Femur (tissue), 1 donor: ENCODE results near the gene CALML3.
A peak's percentile ranks its signal among the peaks of the same experiment; 100 is the strongest.

Experiments used
- DNase-seq: peaks from one replicate; pipeline ENCODE4 v3.0.0-alpha.2; 2017

Gene CALML3

DNA sequence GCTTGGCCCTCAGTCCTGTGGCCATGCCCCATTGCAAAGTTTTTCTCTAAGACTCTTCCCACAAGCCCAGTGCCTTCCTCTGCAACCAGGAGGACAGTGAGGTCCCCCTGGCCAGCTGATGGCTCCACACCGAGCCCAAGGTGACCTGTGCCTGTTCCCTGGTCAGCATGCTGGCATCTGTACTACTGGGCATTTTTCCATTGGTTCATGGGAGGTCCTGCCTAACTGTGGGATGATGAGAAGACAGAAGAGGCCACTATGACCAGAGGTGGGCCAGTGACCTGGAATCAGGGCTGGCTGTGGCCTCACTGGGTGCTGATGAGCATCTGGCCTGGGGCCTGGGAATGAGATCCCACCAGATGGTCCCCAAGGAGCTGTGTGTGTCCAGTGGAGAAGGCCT lies 20.2 kb downstream of the CALML3 start:
- peak; percentile 15 for DNase-seq

GRCh38 chr10:5545426-5545777 lies 20.6 kb downstream of the CALML3 start:
- no peak for DNase-seq

DNA sequence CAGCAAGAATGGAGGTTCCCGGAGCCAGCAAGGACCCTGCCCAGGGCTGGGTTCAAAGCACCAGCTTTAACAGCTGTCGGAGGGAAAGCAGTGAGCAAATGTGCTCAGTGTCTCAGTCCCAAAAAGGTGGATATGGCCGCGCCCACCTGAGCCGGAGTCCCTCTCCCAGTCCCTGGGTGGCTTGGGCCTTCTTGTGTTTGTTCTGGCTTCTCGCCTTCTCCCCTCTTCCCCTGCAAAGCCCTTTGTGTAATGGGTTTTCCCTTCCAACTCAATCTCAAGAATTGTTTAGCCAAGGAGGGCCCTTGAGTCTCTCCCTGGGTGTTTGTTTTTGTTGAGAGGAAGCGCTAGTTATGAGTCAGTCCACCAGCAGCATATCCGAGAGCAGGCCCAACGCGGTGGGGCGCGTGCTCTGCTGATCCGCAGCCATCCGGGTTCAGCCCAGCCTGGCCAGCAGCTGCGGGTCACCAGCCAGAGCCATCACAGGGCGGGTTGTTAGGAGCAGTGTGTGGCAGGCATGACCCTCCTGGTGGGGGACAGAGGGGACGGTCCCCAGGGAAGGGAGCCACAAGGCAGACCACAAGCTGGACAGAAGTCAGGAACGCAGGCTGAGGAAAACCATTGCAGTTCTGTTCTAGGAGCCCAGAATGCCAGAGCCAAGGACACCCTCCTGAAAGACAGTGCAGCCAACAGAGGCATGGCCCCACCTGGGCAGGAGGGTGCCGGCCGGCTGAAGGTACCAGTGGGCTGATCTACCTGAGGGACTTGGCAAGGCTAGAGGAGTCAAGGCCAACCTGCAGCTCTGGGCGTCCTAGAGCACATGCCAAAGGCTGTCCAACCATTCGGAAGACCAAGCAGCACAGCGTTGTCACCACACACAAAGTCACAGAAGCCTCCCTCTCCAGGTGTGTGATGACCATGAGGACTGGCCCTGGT lies 21.3 kb downstream of the CALML3 start:
- peak; percentile 55 for DNase-seq

DNA sequence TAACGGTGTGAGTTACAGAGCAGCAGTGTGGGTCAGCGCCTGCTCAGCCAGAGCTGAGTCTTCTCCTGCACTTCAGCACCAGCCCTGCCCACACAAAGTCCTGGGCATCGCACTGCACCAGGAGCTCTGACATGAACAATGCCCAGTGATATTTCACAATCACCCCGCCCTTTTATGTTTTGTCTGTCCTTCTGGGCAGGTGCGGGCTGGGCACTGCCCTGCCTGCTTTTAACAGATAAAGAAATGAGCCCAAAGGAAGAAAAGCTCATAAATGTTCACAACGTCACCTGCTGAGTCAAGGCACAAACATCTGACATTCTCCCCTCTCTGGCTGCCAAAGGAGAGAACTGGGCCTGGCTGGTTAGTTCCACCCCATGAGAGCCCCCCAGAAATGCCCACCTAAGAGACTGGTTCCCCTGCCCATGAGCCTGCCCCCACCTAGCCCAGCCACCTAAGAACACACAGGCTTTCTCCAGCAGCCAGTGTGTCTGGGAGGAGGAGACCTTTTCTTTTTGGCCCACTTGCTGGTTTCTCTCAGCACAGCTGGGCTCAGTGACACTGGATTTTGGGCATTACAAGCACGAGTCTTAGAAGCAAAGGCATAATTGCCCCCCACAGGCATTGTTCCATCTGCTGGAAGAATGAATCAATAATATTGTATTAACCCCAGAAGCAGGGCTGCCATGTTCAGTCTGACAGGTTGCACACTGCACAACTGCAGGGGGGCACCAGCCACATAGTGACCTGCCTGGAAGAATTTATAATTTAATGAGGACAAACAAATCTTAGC lies 22.3 kb downstream of the CALML3 start:
- DNase-seq: peak; percentile 13

DNA sequence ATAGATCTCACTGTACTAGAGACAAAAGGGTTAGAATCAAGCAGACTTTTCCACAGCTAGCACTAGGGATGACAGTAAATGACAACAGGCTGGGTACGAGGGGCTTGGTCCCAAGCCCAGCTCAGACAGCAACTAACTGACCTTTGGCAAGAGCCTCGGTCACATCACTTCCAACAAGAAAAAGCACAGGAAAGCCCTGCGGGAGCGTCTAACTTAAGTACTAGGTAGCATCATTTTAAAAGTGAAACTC lies 22.8 kb downstream of the CALML3 start:
- DNase-seq: no peak

DNA sequence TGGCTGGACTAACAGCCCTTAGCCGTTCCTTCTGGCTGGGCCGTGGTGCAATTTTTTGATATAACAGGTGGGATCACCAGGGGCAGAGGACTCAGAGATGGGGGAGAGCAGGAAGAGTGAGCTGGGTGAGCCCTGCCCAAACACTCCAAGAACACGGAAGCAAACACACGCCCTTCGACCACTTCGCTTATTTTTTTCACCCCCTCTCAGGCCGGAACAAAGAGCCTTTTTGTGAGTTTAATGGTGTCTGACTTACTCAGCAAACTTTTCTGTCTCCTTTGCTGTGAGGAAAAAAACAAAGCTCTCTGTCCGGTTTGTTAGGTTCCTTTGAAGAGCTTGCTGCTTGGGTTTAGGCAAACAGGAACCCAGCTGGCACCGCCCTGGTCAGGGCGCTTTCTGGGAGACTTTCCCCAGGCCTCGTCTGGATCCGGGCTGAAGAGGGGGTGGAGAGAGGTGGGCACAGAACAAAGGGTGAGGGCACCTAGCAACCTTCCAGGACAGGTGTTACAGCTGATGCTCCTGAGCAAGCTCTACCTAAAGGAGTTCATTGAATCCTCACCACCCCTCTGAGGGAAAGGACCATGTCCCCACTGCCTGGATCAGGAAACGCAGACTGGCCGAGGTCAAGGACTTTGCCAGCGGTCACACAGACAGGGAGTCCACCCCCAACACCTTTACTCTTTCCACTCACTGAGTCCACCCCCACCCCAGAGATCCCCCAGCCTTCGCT lies 23.3 kb downstream of the CALML3 start:
- no peak for DNase-seq

DNA sequence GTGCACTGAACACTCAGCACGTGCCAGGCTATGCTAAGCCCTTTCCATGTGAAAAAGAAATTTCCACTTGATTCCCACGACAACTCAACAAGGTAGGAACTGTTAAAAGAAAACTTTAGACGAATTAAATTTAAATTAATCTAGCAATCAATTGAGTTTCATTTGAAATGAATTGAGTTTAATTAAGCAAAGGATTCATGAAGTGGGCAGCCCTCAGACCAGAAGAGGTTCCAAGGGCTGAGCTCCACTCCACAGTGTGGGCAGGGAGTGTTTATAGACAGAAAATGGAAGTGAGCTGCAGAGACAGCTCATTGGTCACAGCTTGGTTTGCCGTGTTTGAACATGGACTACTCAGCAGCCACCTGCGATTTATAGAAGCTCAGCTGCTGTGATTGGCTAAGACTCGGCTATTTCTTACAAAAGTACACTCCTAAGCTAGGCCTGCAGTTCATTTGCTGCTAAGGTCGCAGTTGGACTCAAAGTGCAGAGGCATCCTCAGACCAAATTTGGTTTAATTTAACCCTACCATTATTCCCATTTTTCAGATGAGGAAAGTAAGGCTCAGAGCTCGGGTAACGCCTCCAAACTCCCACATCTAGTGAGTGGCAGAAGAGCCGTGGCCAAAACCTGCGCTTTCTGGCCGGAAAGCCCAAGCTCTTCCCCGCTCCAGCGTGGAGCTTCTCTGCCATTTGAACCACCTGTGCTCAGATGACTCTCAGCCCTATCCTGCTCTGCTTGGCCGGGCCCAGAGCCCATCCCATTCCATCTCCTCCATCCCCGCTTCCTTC lies 24.9 kb downstream of the CALML3 start:
- DNase-seq: no peak

- DNase-seq: no peak
These were observed 25.4 kb downstream of the CALML3 start for GRCh38 chr10:5550250-5550545.

GRCh38 chr10:5550621-5551530 lies 26.1 kb downstream of the CALML3 start:
- no peak for DNase-seq

GRCh38 chr10:5551531-5552375 lies 27.0 kb downstream of the CALML3 start:
- no peak for DNase-seq

DNA sequence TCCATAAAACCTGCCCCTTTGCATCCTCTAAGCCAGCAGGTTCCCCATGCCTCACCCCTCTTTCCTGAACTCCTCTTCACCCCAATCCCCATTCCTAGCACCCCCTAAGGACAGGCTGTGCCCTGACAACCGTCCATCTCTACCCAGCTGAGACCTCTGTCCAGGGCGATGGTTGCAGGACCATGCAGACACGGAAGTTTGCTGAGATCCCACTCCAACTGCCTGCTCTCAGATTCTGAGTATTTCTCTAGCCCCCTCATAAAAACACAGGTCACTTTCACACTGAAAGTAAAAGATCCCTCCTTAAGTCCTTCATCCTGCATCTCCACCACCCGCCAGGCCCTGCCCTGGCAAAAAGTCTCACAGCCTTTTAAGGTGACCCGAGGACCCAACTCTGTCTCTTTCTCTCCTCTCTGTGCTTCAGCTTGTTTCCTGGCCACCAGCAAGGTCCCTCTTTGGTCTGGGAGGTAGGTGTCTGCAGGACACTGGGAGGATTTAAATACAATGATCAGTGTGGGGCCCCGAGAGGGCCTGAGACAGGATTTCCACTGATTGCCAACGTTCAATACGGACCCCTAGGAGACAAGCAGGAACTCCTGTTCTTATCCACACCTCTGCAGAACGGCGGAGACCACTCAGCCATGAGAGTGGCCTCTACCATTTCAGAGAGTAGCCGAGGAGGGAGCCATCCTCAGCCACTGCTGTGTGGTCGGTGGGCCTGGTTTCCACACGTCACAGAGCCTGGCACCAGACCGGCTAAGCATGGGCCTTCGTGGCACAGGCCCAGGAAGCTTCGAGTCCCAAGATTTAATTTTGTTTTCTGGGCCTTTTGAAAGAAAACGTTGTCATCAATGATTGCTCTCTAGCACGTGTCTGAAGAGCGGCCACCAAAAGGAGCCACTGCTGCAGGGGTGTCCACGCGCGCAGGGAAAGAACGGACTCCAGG lies 27.9 kb downstream of the CALML3 start:
- peak; percentile 19 for DNase-seq

DNA sequence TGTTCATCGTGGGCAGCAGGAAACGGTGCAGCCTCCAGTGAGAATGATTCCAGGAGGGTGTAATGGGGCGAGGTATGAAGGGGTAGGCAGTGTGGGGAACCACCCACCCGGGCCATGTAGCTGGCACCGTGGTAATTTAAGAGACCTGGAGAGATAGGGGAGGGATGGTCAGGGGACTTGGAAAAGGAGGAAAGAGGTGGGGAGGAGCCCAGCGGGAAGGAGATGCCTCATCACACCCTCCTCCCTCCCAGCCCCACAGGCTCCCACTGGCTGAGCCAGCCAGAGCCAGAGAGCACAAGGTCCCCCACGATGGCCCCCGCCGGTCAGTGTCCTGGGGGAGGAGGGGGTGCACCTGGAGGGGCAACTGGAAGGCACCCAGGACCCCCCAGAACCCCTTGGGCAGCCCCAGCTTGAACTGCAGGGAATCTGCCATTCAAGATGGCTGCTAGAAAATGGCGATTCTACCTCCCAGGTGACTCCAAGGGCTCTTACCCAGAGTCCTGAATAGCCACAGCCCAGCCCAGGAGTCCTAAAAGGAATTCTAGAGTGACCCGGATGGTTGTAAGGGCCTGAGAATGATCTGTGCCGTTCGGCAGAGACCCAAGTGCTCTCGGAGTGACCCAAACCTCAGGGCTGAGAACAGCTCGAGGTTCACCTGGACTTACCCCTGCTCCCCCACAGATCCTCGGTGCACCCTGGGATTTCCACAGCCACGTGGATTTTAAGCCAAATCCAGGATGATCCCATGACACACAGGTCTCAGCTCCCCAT lies 28.8 kb downstream of the CALML3 start:
- peak; percentile 32 for DNase-seq

- DNase-seq: peak; percentile 38
These were observed 30.3 kb downstream of the CALML3 start for GRCh38 chr10:5555021-5555510.

- no peak for DNase-seq
These were observed 31.1 kb downstream of the CALML3 start for GRCh38 chr10:5555881-5556280.

GRCh38 chr10:5556576-5556975 lies 31.8 kb downstream of the CALML3 start:
- DNase-seq: no peak

GRCh38 chr10:5557040-5557721 lies 32.4 kb downstream of the CALML3 start:
- DNase-seq: no peak

DNA sequence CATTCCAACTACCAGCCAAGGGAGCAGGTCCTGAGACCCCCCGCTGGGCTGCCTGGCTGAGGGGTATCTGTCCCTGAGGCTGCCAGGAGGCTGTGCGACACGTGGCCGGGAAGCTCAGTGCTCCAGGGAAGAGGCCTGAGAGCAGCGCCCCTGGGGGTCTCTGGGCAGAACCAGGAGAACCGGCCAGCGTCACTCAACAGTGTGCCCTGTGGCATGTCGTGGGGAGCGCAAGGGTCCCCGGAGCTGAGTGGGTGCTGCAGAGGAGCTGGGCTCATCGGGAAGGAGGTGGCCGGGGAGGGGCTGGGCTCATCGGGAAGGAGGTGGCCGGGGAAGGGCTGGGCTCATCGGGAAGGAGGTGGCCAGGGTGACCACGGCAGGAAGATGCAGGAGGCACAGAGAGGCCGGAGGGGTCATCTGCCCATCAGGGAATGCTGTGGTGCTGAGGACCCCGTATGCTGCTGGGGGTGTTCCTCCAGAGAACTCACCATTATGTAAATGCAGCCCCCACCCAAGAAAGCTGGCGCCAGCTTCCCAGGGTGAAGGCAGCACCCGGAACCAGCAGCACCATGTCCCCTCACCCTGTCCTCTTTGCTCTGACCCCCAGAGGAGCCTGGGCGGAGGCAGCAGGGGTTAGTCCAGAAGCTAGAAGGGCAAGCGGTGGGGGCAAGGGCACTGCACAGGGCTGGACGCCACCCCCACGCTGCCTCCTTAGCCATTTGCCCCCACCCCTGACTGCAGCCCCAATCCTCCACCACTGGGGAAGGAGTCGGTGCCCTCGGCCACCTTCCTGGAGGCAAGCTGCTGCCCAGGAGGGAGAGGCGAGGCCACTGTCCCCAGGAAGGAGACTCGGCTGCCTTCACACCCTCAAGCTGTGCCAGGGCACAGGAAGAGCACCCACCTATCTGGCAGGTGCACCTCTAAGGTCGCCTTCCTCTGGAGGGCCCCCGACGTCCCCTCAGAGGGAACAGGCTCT lies 33.3 kb downstream of the CALML3 start:
- no peak for DNase-seq
